Ascending aorta (tissue), 2 donors: Measurements from ENCODE around the gene GSTK1. TPM values are rescaled to one million over a fixed set of nuclear protein-coding genes. Genes with fewer than 3 reads are reported as not detected.

ENCODE experiments used
- DNase-seq, 2 donors: peaks; one replicate each; pipeline ENCODE4 v3.0.0-alpha.2; 2019; ENCODE audit warnings: low spot score in 2 of 2
- H3K27ac ChIP-seq, 2 donors: fragments of 200-600 bp; sonication (generic); one replicate each; pipeline ENCODE4 v1.5.1; 2016 to 2017; ENCODE audit warnings: mild to moderate bottlenecking in 1 of 2
- H3K27me3 ChIP-seq: fragments of 200-600 bp; sonication (generic); one replicate; pipeline ENCODE4 v1.5.1; 2017
- H3K36me3 ChIP-seq, 2 donors: fragments of 200-600 bp; sonication (generic); one replicate each; pipeline ENCODE4 v1.5.1; 2016
- H3K4me1 ChIP-seq, 2 donors: fragments of 200-600 bp; sonication (generic); one replicate each; pipeline ENCODE4 v1.5.1; 2016 to 2017; ENCODE audit warnings: mild to moderate bottlenecking in 1 of 2
- H3K4me3 ChIP-seq, 2 donors: fragments of 200-600 bp; sonication (generic); one replicate each; pipeline ENCODE4 v1.5.1; 2016 to 2017; ENCODE audit warnings: mild to moderate bottlenecking in 1 of 2
- H3K9me3 ChIP-seq, 2 donors: fragments of 200-600 bp; sonication (generic); one replicate each; pipeline ENCODE4 v1.5.1; 2016
- CTCF ChIP-seq, 3 experiments: fragments of 200-600 bp in 2 of 3; fragments of 450-650 bp in 1 of 3; sonication (generic) in 2 of 3; IDR thresholded peaks; one replicate each; pipeline ENCODE4 v1.5.1; 2016 to 2019; ENCODE audit warnings: antibody characterized with exemption in 3 of 3, mild to moderate bottlenecking in 1 of 3, moderate library complexity in 1 of 3
- intact Hi-C: fragments of 100-400 bp; cut with DNase I; formaldehyde crosslinking; loops from one replicate; pipeline ENCODE4 v1.15.1; 2023
- total RNA-seq: library from RNA; depleted of rRNA; stranded (reverse); fragments of >200 nt; gene quantifications from one replicate; pipeline ENCODE4 v1.1.0, GENCODE V29; 2016

GSTK1 gene
- total RNA-seq, 1 donor from 2014 or later = 174 TPM

- H3K36me3 ChIP-seq = no peaks in the 10 kb centered on the region
- intact Hi-C loops = loop anchor here (5.0 kb wide), 1 partner anchor 687 kb away; no protein-coding TSS in a partner anchor
- TF ChIP-seq CTCF (IDR thresholded peaks at IDR 0.05) = no peak
These were observed 50.9 kb downstream of the GSTK1 start for GRCh38 chr7:143314127-143314526.

DNA sequence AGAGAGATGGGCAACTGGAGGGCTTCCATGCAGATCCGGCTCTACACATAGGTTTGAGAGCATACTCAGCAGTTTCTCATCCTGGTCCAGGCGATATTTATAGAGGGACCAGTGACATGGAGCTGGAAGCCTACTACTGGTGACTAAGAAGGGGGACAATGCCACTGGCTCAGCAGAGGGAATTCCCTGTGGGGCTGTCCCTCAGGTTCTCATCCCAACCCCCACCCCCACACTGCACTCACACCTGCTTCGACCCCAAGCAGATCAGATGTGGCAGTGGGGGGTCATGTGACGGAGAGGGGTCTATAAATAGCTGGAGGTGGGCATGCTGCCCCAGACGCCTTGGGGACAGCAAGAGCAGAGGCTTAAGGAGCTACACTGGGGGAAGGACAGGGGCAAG, 52.5 kb downstream of the GSTK1 start, which contains the start of gene CLCN1:
CLCN1 (plus strand) TSS at position 336 of the 400 bp plus-strand sequence. CDS start 102 bp downstream, outside the sequence.
- intact Hi-C loops = no loop called here
- no peak for TF ChIP-seq CTCF (IDR thresholded peaks at IDR 0.05)
- no peak for DNase-seq
- H3K9me3 ChIP-seq = no peaks in the 10 kb centered on the region
- H3K27ac ChIP-seq = no peak within 1 kb of the TSS
- no peak within 1 kb of the TSS for H3K4me3 ChIP-seq
- no peaks in the 10 kb centered on the region for H3K4me1 ChIP-seq
- H3K36me3 ChIP-seq = no peaks in the 10 kb centered on the region
- H3K27me3 ChIP-seq = no peaks in the 10 kb centered on the region

More at GRCh38 chr7:143314127-143314526, 50.9 kb downstream of the GSTK1 start:
- DNase-seq = no peak
- Histone ChIP-seq H3K4me3 (no peak overlapping the region), H3K9me3 (no peaks in the 10 kb centered on the region), H3K27me3 (no peaks in the 10 kb centered on the region), H3K4me1 (no peaks in the 10 kb centered on the region), H3K27ac (no peak overlapping the region)

GRCh38 chr7:143316492-143316891, 53.3 kb downstream of the GSTK1 start:
- Histone ChIP-seq H3K36me3 (no peaks in the 10 kb centered on the region), H3K9me3 (no peaks in the 10 kb centered on the region), H3K4me1 (no peaks in the 10 kb centered on the region), H3K27me3 (no peaks in the 10 kb centered on the region), H3K4me3 (no peak overlapping the region), H3K27ac (no peak overlapping the region)
- no peak for TF ChIP-seq CTCF (IDR thresholded peaks at IDR 0.05)
- DNase-seq = no peak
- intact Hi-C loops = no loop called here

DNA sequence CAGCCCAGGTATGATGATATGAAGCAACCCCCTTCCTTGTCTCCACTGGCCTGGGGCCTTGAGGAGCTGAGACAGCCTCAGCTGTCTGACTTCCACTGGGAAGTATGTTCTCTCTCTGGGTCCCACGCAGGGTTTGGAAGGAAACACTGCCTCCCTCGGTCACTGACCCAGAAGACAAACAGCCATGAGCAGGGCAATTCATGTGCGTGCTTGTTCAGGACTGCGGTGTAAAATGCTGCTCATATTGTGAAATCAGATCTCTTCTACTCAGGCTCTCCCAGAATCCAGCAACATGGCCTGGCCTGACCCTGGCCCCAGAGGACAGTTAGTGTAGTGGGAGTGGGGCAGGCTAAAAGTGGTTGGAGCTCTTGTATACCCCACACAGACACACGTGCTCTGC, 55.4 kb downstream of the GSTK1 start:
- H3K27me3 ChIP-seq = no peaks in the 10 kb centered on the region
- no peaks in the 10 kb centered on the region for H3K4me1 ChIP-seq
- no peak for DNase-seq
- no peaks in the 10 kb centered on the region for H3K36me3 ChIP-seq
- no peak overlapping the region for H3K4me3 ChIP-seq
- TF ChIP-seq CTCF (IDR thresholded peaks at IDR 0.05) = no peak
- no peak overlapping the region for H3K27ac ChIP-seq
- intact Hi-C loops = no loop called here
- H3K9me3 ChIP-seq = no peaks in the 10 kb centered on the region

Other genes starting within 250 kb of the GSTK1 start
- gene OR9A2, start 236.3 kb upstream of the GSTK1 start, total RNA-seq = not detected
- not detected for gene OR6V1, start 211.1 kb upstream of the GSTK1 start, total RNA-seq
- not detected for gene PIP, start 131.4 kb upstream of the GSTK1 start, total RNA-seq
- gene TAS2R39, start 80.0 kb upstream of the GSTK1 start, total RNA-seq = not detected
- not detected for gene TAS2R40, start 41.4 kb upstream of the GSTK1 start, total RNA-seq
- 11.5 TPM for gene TMEM139, start 21.5 kb downstream of the GSTK1 start, total RNA-seq
- 13.7 TPM for gene CASP2, start 24.9 kb downstream of the GSTK1 start, total RNA-seq
- not detected for gene CLCN1, start 52.7 kb downstream of the GSTK1 start, total RNA-seq
- gene FAM131B, start 99.3 kb downstream of the GSTK1 start, total RNA-seq = 0.53 TPM
- 320 TPM for gene ZYX, start 117.9 kb downstream of the GSTK1 start, total RNA-seq
- gene EPHA1, start 145.4 kb downstream of the GSTK1 start, total RNA-seq = not detected
- gene TAS2R60, start 180.0 kb downstream of the GSTK1 start, total RNA-seq = not detected
- not detected for gene TAS2R41, start 214.4 kb downstream of the GSTK1 start, total RNA-seq